SJSA1 (cell line): ENCODE results near the gene KBTBD12. TPM values are rescaled to one million over a fixed set of nuclear protein-coding genes. Genes with fewer than 3 reads are reported as not detected.
"Not testable (repeated sequence)": the region's sequence is repeated elsewhere in the genome, so short reads cannot be mapped to it uniquely, and the experiment has no call there.

Experiments
- DNase-seq, 2 experiments: peaks; one replicate each; pipeline ENCODE4 v3.0.0-alpha.2; 2015 to 2020; ENCODE audit warnings: low spot score in 2 of 2, low read depth in 1 of 2
- H3K27ac ChIP-seq: fragments of 250-450 bp; sonication (Bioruptor Pico); 2 replicates; pipeline ENCODE4 v1.5.1; 2020; ENCODE audit warnings: mild to moderate bottlenecking, moderate library complexity
- H3K27me3 ChIP-seq: fragments of 250-450 bp; sonication (Bioruptor Pico); replicated peaks from 2 replicates; pipeline ENCODE4 v1.5.1; 2020; ENCODE audit warnings: mild to moderate bottlenecking, moderate library complexity
- H3K36me3 ChIP-seq: fragments of 250-450 bp; sonication (Bioruptor Pico); 2 replicates; pipeline ENCODE4 v1.5.1; 2020; ENCODE audit warnings: mild to moderate bottlenecking
- H3K4me1 ChIP-seq: fragments of 250-450 bp; sonication (Bioruptor Pico); replicated peaks from 2 replicates; pipeline ENCODE4 v1.6.1; 2021; ENCODE audit warnings: mild to moderate bottlenecking
- H3K4me3 ChIP-seq: fragments of 250-450 bp; sonication (Bioruptor Pico); 2 replicates; pipeline ENCODE4 v1.5.1; 2020; ENCODE audit warnings: mild to moderate bottlenecking
- H3K9me3 ChIP-seq: fragments of 250-450 bp; sonication (Bioruptor Pico); replicated peaks from 2 replicates; pipeline ENCODE4 v1.5.1; 2020; ENCODE audit warnings: mild to moderate bottlenecking
- total RNA-seq: library from RNA; depleted of rRNA; stranded (reverse); fragments of >200 nt; shearing (Covaris generic); gene quantifications from 2 replicates; pipeline ENCODE4 v1.2.3, GENCODE V29; 2014; rRNA removed

Gene KBTBD12, protein sequence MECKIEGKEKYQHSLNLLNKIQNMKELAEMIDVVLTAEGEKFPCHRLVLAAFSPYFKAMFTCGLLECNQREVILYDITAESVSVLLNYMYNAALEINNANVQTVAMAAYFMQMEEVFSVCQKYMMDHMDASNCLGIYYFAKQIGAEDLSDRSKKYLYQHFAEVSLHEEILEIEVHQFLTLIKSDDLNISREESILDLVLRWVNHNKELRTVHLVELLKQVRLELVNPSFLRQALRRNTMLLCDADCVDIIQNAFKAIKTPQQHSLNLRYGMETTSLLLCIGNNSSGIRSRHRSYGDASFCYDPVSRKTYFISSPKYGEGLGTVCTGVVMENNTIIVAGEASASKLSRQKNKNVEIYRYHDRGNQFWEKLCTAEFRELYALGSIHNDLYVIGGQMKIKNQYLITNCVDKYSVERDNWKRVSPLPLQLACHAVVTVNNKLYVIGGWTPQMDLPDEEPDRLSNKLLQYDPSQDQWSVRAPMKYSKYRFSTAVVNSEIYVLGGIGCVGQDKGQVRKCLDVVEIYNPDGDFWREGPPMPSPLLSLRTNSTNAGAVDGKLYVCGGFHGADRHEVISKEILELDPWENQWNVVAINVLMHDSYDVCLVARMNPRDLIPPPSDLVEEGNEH
- not detected in 2 replicates for total RNA-seq

DNA sequence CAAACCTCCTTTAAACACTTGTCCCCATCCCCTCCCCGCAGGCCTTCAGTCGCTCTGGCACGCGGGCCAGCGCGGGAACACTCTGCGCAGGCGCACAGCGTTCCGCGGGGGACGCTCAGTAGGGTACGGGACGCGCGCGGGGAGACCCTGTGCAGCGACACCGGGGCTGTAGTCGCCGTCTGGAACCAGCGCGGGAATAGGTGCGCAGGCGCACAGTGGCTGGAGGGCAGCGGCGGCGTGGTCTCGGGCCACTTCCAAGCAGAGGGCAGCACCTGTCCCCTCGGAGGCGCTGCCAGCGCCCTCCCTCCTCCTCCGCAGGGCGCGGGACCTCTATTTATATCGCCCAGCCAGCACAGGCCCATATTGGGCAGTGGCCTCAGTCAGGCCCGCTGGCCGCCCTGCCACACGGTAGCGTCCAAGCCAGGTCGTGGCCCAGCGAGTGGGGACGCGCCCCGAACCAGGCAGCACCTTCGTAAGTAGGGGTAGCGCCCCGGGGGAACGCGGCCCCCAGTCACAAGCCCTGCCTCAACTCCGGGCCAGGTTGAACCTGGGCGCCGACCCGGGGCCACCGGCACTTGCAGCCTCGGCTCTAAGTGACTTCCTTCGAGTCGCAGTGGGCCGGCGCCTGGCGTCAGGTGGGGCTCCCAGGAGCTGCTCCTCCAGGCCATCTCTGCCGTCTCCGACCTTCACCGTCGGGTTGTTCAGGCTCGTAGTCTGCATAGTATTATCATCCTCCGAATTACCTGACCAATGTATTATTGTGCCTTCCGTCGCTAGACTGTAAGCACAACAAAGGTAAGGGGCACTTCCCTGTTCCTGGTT, at the start of gene KBTBD12:
TSS of gene KBTBD12 (plus strand) at position 118 of the 822 bp plus-strand sequence. CDS start 7,830 bp downstream, outside the sequence.
- peak within 1 kb of the TSS; percentile 8; the same call in 1 of the 2 replicates for H3K4me3 ChIP-seq
- H3K4me1 ChIP-seq, result peaks cover 4% of the 10 kb centered on the region; the same call in 1 of the 2 replicates
- H3K9me3 ChIP-seq, result no peaks in the 10 kb centered on the region
- H3K36me3 ChIP-seq, result no peaks in the 10 kb centered on the region
- no peak within 1 kb of the TSS for H3K27ac ChIP-seq
- no peak for DNase-seq
- peaks cover 6% of the 10 kb centered on the region for H3K27me3 ChIP-seq

DNA sequence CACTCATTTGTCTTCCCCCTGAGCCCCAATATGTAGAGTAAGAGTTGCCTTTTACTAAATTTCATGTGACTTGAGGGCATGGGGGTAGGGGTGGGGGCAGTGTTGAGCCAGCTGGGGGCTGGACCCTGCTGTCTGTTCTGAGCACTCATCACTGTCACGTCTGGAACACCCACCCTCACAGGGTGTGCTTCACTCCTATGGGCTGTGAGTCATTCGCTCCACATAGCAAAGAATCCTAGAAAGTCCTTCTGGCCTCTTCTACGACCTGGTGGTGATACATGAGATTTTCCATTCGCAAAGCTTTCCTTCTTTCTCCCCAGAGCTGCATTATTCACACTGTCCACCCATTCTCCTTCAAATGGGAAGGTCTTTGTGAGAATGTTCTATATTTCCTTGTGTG, 49.1 kb upstream of the KBTBD12 start:
- no peak overlapping the region for H3K27ac ChIP-seq
- DNase-seq, result peak; percentile 25 to 55
- H3K9me3 ChIP-seq, result no peaks in the 10 kb centered on the region
- H3K4me3 ChIP-seq, result no peak overlapping the region
- H3K36me3 ChIP-seq, result no peaks in the 10 kb centered on the region
- no peaks in the 10 kb centered on the region for H3K27me3 ChIP-seq
- peaks cover 5% of the 10 kb centered on the region for H3K4me1 ChIP-seq

GRCh38 chr3:127867412-127867811, 47.6 kb upstream of the KBTBD12 start:
- Histone ChIP-seq H3K9me3 (no peaks in the 10 kb centered on the region), H3K4me3 (no peak overlapping the region), H3K27ac (no peak overlapping the region), H3K36me3 (no peaks in the 10 kb centered on the region), H3K27me3 (no peaks in the 10 kb centered on the region), H3K4me1 (peaks cover 5% of the 10 kb centered on the region)
- DNase-seq, result no peak

DNA sequence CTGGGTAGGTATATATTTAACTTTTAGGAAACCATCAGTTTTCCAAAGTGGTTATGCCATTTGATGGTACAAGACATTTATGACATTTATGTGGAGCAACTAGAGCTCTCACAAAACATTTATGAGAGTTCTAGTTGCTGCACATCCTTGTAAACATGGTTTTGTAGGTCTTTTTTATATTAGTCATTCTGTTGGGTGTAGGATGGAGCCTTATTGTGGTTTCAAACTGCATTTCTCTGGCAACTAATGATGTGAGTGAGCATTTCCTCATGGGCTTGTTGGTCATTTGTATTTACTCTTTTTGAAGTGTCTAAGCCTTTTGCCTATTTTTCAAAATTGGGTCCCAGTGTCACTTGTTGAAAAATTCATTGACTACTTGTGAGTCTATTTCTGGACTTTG, 47.0 kb upstream of the KBTBD12 start:
- H3K9me3 ChIP-seq, result no peaks in the 10 kb centered on the region
- peaks cover 5% of the 10 kb centered on the region for H3K4me1 ChIP-seq
- no peak overlapping the region for H3K27ac ChIP-seq
- no peak for DNase-seq
- no peaks in the 10 kb centered on the region for H3K27me3 ChIP-seq
- no peaks in the 10 kb centered on the region for H3K36me3 ChIP-seq
- no peak overlapping the region for H3K4me3 ChIP-seq

DNA sequence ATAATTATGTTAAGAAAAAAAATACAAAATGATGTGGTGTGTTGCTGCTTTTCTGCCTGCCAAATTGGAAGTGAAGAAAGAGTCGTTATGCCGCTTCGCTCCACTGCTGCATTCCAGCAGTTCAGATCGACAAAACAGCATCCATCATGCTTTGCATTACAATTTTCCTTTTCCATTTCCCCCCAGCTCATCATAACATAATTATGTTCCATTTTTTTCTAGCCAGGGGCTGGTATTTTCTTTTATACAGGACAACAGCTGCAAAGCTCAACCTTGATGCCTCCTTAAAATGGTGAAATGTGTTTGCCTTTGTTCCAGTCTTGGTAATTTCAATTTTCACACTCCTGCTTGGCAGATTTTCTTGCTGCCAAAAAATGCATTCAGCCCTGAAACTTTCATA, 44.9 kb upstream of the KBTBD12 start:
- H3K4me3 ChIP-seq, result no peak overlapping the region
- H3K4me1 ChIP-seq, result peaks cover 5% of the 10 kb centered on the region
- no peaks in the 10 kb centered on the region for H3K9me3 ChIP-seq
- H3K36me3 ChIP-seq, result no peaks in the 10 kb centered on the region
- H3K27ac ChIP-seq, result no peak overlapping the region
- DNase-seq, result no peak
- no peaks in the 10 kb centered on the region for H3K27me3 ChIP-seq

DNA sequence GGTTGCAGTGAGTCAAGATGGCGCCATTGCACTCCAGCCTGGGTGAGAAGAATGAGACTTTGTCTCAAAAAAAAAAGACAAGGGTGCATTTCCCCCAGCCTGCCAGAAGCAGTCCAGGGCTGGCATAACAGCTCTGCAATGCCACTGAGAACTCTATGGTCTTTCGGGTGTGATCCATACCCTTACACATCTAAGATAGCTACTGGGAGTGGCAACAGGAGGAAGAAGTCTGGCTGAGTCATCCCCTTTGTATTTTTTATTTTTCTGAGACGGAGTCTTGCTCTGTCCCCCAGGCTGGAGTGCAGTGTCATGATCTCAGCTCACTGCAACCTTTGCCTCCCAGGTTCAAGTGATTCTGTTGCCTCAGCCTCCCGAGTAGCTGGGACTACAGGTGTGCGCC, 40.9 kb upstream of the KBTBD12 start:
- H3K9me3 ChIP-seq, H3K27ac ChIP-seq, H3K27me3 ChIP-seq, DNase-seq, H3K36me3 ChIP-seq, H3K4me1 ChIP-seq, H3K4me3 ChIP-seq: not testable (repeated sequence)

DNA sequence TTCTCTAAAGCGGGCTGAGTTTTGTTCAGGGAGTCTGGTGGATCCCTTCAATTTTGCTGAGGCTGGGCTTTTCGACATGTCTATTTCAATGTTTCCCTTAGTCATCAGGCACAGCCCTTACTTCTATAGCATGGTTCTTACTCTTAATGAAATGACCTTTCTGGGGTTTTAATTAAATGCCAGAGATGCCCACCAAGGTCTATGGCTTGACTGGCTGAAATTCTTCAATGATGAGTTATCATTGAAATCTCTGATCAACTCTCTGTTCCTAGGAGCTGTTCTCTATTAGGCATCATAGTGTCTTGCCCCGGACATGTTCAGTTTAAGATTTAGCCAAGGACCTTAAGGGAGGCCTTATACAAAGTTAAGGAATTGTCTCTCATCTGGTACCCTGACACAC, 33.4 kb upstream of the KBTBD12 start:
- no peak for DNase-seq
- H3K9me3 ChIP-seq, result no peaks in the 10 kb centered on the region
- no peaks in the 10 kb centered on the region for H3K4me1 ChIP-seq
- H3K36me3 ChIP-seq, result no peaks in the 10 kb centered on the region
- no peak overlapping the region for H3K4me3 ChIP-seq
- no peak overlapping the region for H3K27ac ChIP-seq
- H3K27me3 ChIP-seq, result peaks cover 3% of the 10 kb centered on the region

GRCh38 chr3:127884041-127884440, 31.0 kb upstream of the KBTBD12 start:
- Histone ChIP-seq H3K27me3 (no peaks in the 10 kb centered on the region; the same call in 1 of the 2 replicates), H3K27ac (no peak overlapping the region), H3K4me1 (no peaks in the 10 kb centered on the region), H3K4me3 (no peak overlapping the region), H3K36me3 (no peaks in the 10 kb centered on the region), H3K9me3 (no peaks in the 10 kb centered on the region)
- no peak for DNase-seq

DNA sequence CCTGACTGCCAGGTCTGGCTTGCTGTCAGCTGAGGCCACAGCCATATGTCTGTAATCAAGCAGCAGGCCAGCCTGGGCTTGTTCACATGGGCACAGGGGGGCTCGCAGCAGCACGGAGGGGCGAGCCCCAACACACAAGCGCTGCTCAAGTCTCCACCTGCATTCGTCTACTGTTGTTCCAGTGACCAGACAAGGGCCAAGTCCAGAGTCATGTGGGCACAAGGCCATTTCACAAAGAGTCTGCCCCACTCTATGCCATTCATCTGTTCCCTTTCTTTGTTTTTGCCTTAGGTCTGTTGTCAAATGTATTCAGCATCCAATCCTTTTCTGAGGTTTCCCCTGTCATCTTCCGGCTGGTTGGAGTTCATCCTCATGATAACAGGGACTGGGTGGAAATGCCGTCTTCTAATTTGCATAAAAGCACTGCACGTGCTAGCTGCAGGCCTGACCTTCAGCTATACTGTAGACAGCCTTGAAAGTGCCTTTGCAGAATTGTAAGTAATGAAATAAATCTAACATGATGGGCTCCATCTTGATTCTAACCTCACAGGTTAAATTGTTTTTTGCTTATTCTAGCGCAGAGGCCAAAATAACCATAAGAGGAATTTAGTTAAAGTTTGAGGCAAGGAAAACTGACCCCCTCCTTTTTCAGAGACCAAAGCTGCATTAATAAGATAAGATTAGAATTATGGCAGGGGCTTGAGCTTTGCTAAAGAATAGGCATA, 28.6 kb upstream of the KBTBD12 start:
- DNase-seq, result no peak
- Histone ChIP-seq H3K27me3 (no peaks in the 10 kb centered on the region; the same call in 1 of the 2 replicates), H3K4me3 (no peak overlapping the region), H3K36me3 (no peaks in the 10 kb centered on the region), H3K27ac (no peak overlapping the region), H3K9me3 (no peaks in the 10 kb centered on the region; the same call in 1 of the 2 replicates), H3K4me1 (no peaks in the 10 kb centered on the region)

- Histone ChIP-seq H3K4me3 (no peak overlapping the region), H3K4me1 (no peaks in the 10 kb centered on the region), H3K36me3 (no peaks in the 10 kb centered on the region), H3K27me3 (no peaks in the 10 kb centered on the region), H3K27ac (no peak overlapping the region), H3K9me3 (no peaks in the 10 kb centered on the region; the same call in 1 of the 2 replicates)
- DNase-seq, result no peak
Measured at GRCh38 chr3:127886956-127887231, 28.1 kb upstream of the KBTBD12 start.

GRCh38 chr3:127887321-127887720, 27.7 kb upstream of the KBTBD12 start:
- Histone ChIP-seq H3K36me3 (no peaks in the 10 kb centered on the region), H3K9me3 (no peaks in the 10 kb centered on the region; the same call in 1 of the 2 replicates), H3K27ac (no peak overlapping the region), H3K4me3 (no peak overlapping the region), H3K27me3 (no peaks in the 10 kb centered on the region), H3K4me1 (no peaks in the 10 kb centered on the region)
- DNase-seq, result no peak

DNA sequence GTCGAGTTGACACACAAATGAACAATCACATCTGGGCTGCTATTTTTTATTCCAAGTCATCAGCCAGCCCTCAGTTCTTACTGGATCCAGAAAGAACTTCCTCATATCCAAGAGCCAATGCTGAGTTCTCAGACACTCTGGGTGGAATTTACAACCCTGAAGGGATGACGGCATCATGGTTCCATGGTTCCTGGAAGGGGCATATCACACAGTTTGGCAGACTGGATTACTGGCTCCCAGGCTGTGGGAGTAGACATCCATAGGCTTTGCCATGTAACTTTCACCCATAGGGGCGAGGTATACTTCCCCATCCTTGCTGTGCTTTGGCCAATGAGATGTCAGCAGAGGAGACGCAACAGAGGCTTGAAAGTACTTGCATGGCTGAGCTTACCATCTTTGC, 26.9 kb upstream of the KBTBD12 start:
- Histone ChIP-seq H3K9me3 (no peaks in the 10 kb centered on the region; the same call in 1 of the 2 replicates), H3K36me3 (no peaks in the 10 kb centered on the region), H3K4me3 (no peak overlapping the region), H3K27ac (no peak overlapping the region), H3K27me3 (no peaks in the 10 kb centered on the region), H3K4me1 (no peaks in the 10 kb centered on the region)
- DNase-seq, result no peak

DNA sequence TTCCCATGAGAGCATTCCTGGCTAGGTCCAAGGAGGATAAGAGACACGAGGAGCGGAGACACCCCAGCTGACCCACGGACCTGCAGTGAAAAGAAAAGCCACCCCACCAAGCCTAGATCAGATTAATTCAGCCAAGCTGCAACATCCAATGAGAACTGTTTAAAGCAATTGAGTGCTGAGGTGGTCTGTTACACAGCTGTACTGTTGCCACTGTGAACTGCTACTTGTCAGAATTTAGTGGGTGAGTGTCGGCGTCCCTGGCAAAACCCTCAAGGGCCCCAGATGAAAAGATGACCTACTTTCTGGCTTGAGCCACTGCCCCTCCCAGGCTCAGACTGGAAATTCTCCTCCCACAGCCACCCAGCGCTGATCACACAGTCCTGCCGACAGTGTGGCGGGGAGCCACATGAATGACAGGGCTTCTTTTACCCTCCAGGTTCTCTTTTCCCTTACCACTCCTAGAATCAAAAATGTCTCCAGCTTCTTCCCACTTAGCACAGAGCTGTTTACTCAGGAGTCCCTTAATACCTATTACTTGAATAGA, 26.4 kb upstream of the KBTBD12 start:
- H3K4me3 ChIP-seq, result no peak overlapping the region
- no peaks in the 10 kb centered on the region for H3K27me3 ChIP-seq
- H3K4me1 ChIP-seq, result no peaks in the 10 kb centered on the region
- no peaks in the 10 kb centered on the region for H3K36me3 ChIP-seq
- H3K27ac ChIP-seq, result no peak overlapping the region
- DNase-seq, result no peak
- no peaks in the 10 kb centered on the region; the same call in 1 of the 2 replicates for H3K9me3 ChIP-seq
